Measurements from ENCODE around the gene DRC3.

DNA sequence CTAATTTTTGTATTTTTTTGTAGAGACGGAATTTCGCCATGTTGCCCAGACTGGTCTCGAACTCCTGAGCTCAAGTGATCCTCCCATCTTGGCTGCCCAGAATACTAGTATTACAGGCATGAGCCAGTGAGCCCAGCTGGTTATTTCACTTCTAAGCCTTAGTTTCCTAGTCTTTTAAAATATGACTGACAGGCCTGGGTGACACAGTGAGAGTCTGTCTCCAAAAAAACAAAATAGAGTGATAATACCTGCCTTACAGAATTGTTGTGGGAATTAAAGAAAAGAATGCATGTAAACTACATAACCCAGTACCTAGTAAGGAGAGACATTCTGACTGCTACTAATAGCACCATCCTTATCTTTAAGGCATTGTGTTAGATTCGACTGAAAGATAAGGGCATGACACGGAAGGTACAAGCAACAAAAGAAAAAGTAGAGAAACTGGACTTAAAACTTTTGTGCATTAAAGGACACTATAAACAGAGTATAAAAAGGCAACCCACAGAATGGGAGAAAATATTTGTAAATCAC lies 12.1 kb upstream of the DRC3 start:
- TF ChIP-seq, protein P1, sequence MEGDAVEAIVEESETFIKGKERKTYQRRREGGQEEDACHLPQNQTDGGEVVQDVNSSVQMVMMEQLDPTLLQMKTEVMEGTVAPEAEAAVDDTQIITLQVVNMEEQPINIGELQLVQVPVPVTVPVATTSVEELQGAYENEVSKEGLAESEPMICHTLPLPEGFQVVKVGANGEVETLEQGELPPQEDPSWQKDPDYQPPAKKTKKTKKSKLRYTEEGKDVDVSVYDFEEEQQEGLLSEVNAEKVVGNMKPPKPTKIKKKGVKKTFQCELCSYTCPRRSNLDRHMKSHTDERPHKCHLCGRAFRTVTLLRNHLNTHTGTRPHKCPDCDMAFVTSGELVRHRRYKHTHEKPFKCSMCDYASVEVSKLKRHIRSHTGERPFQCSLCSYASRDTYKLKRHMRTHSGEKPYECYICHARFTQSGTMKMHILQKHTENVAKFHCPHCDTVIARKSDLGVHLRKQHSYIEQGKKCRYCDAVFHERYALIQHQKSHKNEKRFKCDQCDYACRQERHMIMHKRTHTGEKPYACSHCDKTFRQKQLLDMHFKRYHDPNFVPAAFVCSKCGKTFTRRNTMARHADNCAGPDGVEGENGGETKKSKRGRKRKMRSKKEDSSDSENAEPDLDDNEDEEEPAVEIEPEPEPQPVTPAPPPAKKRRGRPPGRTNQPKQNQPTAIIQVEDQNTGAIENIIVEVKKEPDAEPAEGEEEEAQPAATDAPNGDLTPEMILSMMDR (IDR thresholded peaks at IDR 0.05), result no peak
- TF ChIP-seq POLR2A (IDR thresholded peaks at IDR 0.05), result no peak
